Measurements from ENCODE around the gene MYH9.

MYH9 gene

GRCh38 chr22:36330127-36330526 lies 57.6 kb downstream of the MYH9 start:
- Mint-ChIP-seq H3K4me3 (peak overlapping the region; percentile 85), H3K9me3 (no peaks in the 10 kb centered on the region), H3K36me3 (peaks cover 100% of the 10 kb centered on the region), H3K4me1 (peaks cover 84% of the 10 kb centered on the region), H3K27ac (peak overlapping the region; percentile 98)
- no peak for DNase-seq (ENCODE audit: low spot score in 2 of 2)
- no peak for ATAC-seq

- peak overlapping the region; percentile 98 for H3K27ac Mint-ChIP-seq
- peak overlapping the region; percentile 85 for H3K4me3 Mint-ChIP-seq
- DNase-seq (ENCODE audit: low spot score in 2 of 2) (peak; percentile 56 to 89), ATAC-seq (peak; percentile 67)
- peaks cover 100% of the 10 kb centered on the region for H3K36me3 Mint-ChIP-seq
- H3K4me1 Mint-ChIP-seq, result peaks cover 77% of the 10 kb centered on the region
- H3K9me3 Mint-ChIP-seq, result no peaks in the 10 kb centered on the region
These were observed 58.3 kb downstream of the MYH9 start for GRCh38 chr22:36329254-36330078.

GRCh38 chr22:36328635-36329253 lies 59.0 kb downstream of the MYH9 start:
- peaks cover 70% of the 10 kb centered on the region for H3K4me1 Mint-ChIP-seq
- DNase-seq (ENCODE audit: low spot score in 2 of 2) (peak in 1 of 2 donors; percentile 60), ATAC-seq (peak; percentile 49)
- H3K36me3 Mint-ChIP-seq, result peaks cover 100% of the 10 kb centered on the region
- H3K4me3 Mint-ChIP-seq, result peak overlapping the region; percentile 85
- H3K27ac Mint-ChIP-seq, result peak overlapping the region; percentile 98
- H3K9me3 Mint-ChIP-seq, result no peaks in the 10 kb centered on the region

- no peak for ATAC-seq
- no peaks in the 10 kb centered on the region for H3K9me3 Mint-ChIP-seq
- H3K36me3 Mint-ChIP-seq, result peaks cover 100% of the 10 kb centered on the region
- H3K4me1 Mint-ChIP-seq, result peaks cover 63% of the 10 kb centered on the region
- DNase-seq (ENCODE audit: low spot score in 2 of 2), result no peak
- H3K4me3 Mint-ChIP-seq, result peak overlapping the region; percentile 85
- peak overlapping the region; percentile 98 for H3K27ac Mint-ChIP-seq
These were observed 59.7 kb downstream of the MYH9 start for GRCh38 chr22:36327922-36328551.

- Mint-ChIP-seq H3K36me3 (peaks cover 100% of the 10 kb centered on the region), H3K27ac (peak overlapping the region; percentile 98), H3K9me3 (no peaks in the 10 kb centered on the region), H3K4me1 (peaks cover 47% of the 10 kb centered on the region), H3K4me3 (no peak overlapping the region)
- DNase-seq (ENCODE audit: low spot score in 2 of 2), result no peak
- ATAC-seq, result no peak
These were observed 61.3 kb downstream of the MYH9 start for GRCh38 chr22:36326178-36327161.

GRCh38 chr22:36325154-36326031 lies 62.4 kb downstream of the MYH9 start:
- H3K27ac Mint-ChIP-seq, result peak overlapping the region; percentile 98
- no peaks in the 10 kb centered on the region for H3K9me3 Mint-ChIP-seq
- no peak for ATAC-seq
- peaks cover 36% of the 10 kb centered on the region for H3K4me1 Mint-ChIP-seq
- no peak for DNase-seq (ENCODE audit: low spot score in 2 of 2)
- no peak overlapping the region for H3K4me3 Mint-ChIP-seq
- H3K36me3 Mint-ChIP-seq, result peaks cover 100% of the 10 kb centered on the region

GRCh38 chr22:36324414-36324813 lies 63.4 kb downstream of the MYH9 start:
- peak overlapping the region; percentile 83 for H3K27ac Mint-ChIP-seq
- H3K4me3 Mint-ChIP-seq, result no peak overlapping the region
- DNase-seq (ENCODE audit: low spot score in 2 of 2), result no peak
- ATAC-seq, result no peak
- H3K9me3 Mint-ChIP-seq, result no peaks in the 10 kb centered on the region
- H3K4me1 Mint-ChIP-seq, result peaks cover 27% of the 10 kb centered on the region
- peaks cover 100% of the 10 kb centered on the region for H3K36me3 Mint-ChIP-seq

GRCh38 chr22:36323855-36324331 lies 63.9 kb downstream of the MYH9 start:
- no peaks in the 10 kb centered on the region for H3K9me3 Mint-ChIP-seq
- no peak for DNase-seq (ENCODE audit: low spot score in 2 of 2)
- peak overlapping the region; percentile 92 for H3K27ac Mint-ChIP-seq
- H3K4me1 Mint-ChIP-seq, result peaks cover 21% of the 10 kb centered on the region
- ATAC-seq, result no peak
- peaks cover 100% of the 10 kb centered on the region for H3K36me3 Mint-ChIP-seq
- no peak overlapping the region for H3K4me3 Mint-ChIP-seq

- peaks cover 16% of the 10 kb centered on the region for H3K4me1 Mint-ChIP-seq
- DNase-seq (ENCODE audit: low spot score in 2 of 2) (no peak), ATAC-seq (no peak)
- peak overlapping the region; percentile 92 for H3K27ac Mint-ChIP-seq
- peaks cover 100% of the 10 kb centered on the region for H3K36me3 Mint-ChIP-seq
- no peaks in the 10 kb centered on the region for H3K9me3 Mint-ChIP-seq
- H3K4me3 Mint-ChIP-seq, result no peak overlapping the region
These were observed 64.4 kb downstream of the MYH9 start for GRCh38 chr22:36323182-36323854.

- peak overlapping the region; percentile 92 for H3K27ac Mint-ChIP-seq
- no peak for DNase-seq (ENCODE audit: low spot score in 2 of 2)
- H3K36me3 Mint-ChIP-seq, result peaks cover 100% of the 10 kb centered on the region
- peaks cover 8% of the 10 kb centered on the region for H3K4me1 Mint-ChIP-seq
- no peak for ATAC-seq
- no peaks in the 10 kb centered on the region for H3K9me3 Mint-ChIP-seq
- no peak overlapping the region for H3K4me3 Mint-ChIP-seq
These were observed 65.2 kb downstream of the MYH9 start for GRCh38 chr22:36322602-36322915.

- Mint-ChIP-seq H3K36me3 (peaks cover 100% of the 10 kb centered on the region), H3K9me3 (no peaks in the 10 kb centered on the region), H3K4me1 (peaks cover 6% of the 10 kb centered on the region), H3K27ac (no peak overlapping the region), H3K4me3 (no peak overlapping the region)
- ATAC-seq (no peak), DNase-seq (ENCODE audit: low spot score in 2 of 2) (no peak)
These were observed 65.8 kb downstream of the MYH9 start for GRCh38 chr22:36321797-36322601.

GRCh38 chr22:36320553-36320952 lies 67.2 kb downstream of the MYH9 start:
- H3K4me1 Mint-ChIP-seq, result no peaks in the 10 kb centered on the region
- H3K36me3 Mint-ChIP-seq, result peaks cover 100% of the 10 kb centered on the region
- peak overlapping the region; percentile 91 for H3K27ac Mint-ChIP-seq
- no peak overlapping the region for H3K4me3 Mint-ChIP-seq
- DNase-seq (ENCODE audit: low spot score in 2 of 2) (no peak), ATAC-seq (no peak)
- H3K9me3 Mint-ChIP-seq, result no peaks in the 10 kb centered on the region

All from stimulated activated effector memory CD8-positive, alpha-beta T cell treated with anti-CD3 and anti-CD28 coated beads, Interleukin-12 subunit alpha, Interleukin-12 subunit beta, amount 100 ng/mL, for 72 hours (primary cell).